ENCODE measurements around the gene SDCBP2. TPM values are rescaled to one million over a fixed set of nuclear protein-coding genes. Genes with fewer than 3 reads are reported as not detected.

The SDCBP2 gene
- total and polyA plus RNA-seq, 7 experiments from 2014 or later: 1.0 to 3.6 (median 1.4) TPM

DNA sequence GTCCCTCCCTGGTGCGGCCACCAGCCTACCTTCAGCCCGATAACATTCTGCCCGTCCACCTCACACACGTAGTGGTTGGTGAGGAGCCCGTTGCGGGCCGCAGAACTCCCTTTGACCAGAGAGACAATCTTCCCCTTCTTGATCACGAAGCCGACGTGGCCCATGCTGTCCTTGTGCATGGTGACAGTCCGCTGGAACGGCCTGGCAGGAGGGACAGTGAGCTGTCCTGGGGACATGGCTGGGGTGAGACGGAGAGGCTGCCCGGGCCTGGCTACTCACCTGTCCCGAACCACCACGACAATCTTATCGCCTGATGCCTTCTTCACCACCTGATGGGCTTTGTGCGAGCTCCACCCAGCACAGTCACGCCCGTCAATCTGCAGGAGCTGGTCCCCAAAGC lies 16.6 kb downstream of the SDCBP2 start:
- DNase-seq: no peak
- CTCF ChIA-PET: interaction anchor here (0.5 to 1.7 kb wide), 10 partner anchors 9 to 156 kb away, joined by 3 to 17 read pairs (median 3); partner anchors contain the start of gene SNPH

DNA sequence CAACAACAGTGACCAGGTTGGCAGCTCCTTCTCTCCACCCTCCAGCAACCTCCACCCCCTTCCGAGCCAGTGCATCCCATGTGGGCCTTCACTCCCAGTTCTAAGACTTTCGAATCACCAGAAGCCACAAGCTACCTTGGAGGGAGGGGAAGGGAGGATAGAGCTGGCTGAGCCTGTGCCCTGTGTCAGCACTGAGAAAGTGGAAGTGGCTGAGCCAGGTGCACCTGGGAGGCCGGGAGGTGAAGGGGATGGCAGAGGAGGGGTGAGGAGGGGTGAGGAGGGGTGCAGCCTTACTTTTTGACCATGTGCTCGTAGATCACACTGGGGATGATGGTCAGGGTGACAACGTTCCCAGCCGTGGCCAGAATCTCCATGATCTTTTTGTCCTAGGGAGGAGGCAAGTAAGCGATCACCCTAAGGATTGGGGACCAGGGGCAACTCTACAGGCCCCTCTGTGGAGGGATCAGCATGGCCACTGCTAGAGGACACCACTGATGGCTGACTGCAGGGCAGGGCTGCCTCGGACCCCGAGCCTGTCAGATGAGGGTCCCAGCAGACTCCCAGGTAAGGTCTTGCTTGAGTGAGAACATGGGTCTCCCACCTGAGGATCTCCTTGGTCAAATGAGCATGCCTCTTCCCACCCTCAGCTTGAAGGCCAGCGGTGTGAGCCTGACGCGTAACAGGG lies 18.3 kb downstream of the SDCBP2 start:
- H3K4me1 ChIP-seq (ENCODE audit: control insufficient read depth in 2 of 2, insufficient read depth in 2 of 2, low read length in 2 of 2): peaks cover 5 to 7% of the 10 kb centered on the region in 2 donors
- DNase-seq: no peak
- Mint-ChIP-seq H3K27ac (peak overlapping the region in 3 of 9 donors; percentile 56 to 67 (median 65)), H3K36me3 (no peaks in the 10 kb centered on the region), H3K9me3 (no peaks in the 10 kb centered on the region), H3K4me1 (peaks cover 0 to 6% (median 4%) of the 10 kb centered on the region in 7 donors), H3K27me3 (no peaks in the 10 kb centered on the region), H3K4me3 (no peak overlapping the region)
- no peaks in the 10 kb centered on the region for H3K27me3 ChIP-seq (ENCODE audit: control insufficient read depth in 2 of 2, insufficient read depth in 2 of 2, low read length in 2 of 2)
- no peak overlapping the region for H3K27ac ChIP-seq (ENCODE audit: low read depth, low read length)
- no peaks in the 10 kb centered on the region for H3K9me3 ChIP-seq (ENCODE audit: control insufficient read depth in 2 of 3, low read length in 3 of 3)
- no peak for ATAC-seq
- peaks cover 0 to 22% (median 0%) of the 10 kb centered on the region in 3 experiments for H3K36me3 ChIP-seq (ENCODE audit: control insufficient read depth in 2 of 3, insufficient read depth in 3 of 3, low read length in 3 of 3)
- ChIA-PET CTCF (interaction anchor here (1.1 kb wide), 2 partner anchors 10 to 128 kb away, joined by 3 read pairs; no protein-coding TSS in a partner anchor), POLR2A (interaction anchor here (1.1 to 1.4 kb wide), 2 partner anchors 20 to 128 kb away, joined by 3 read pairs; no protein-coding TSS in a partner anchor)
- H3K4me3 ChIP-seq (ENCODE audit: low read length): no peak overlapping the region
- intact Hi-C loops (cut with micrococcal nuclease): loop anchor here in 1 of 2 donors (5.0 kb wide), 1 partner anchor 467 kb away; no protein-coding TSS in a partner anchor

More for the DNA sequence above, 16.6 kb downstream of the SDCBP2 start:
- peaks cover 0 to 5% (median 0%) of the 10 kb centered on the region in 3 experiments for H3K36me3 ChIP-seq (ENCODE audit: control insufficient read depth in 2 of 3, insufficient read depth in 3 of 3, low read length in 3 of 3)
- Mint-ChIP-seq H3K27ac (peak overlapping the region in 1 of 9 donors; percentile 46), H3K27me3 (no peaks in the 10 kb centered on the region), H3K4me1 (peaks cover 0 to 7% (median 4%) of the 10 kb centered on the region in 7 donors), H3K36me3 (peaks cover 0 to 2% (median 0%) of the 10 kb centered on the region in 5 donors), H3K9me3 (no peaks in the 10 kb centered on the region), H3K4me3 (no peak overlapping the region)
- H3K27me3 ChIP-seq (ENCODE audit: control insufficient read depth in 2 of 2, insufficient read depth in 2 of 2, low read length in 2 of 2): no peaks in the 10 kb centered on the region
- H3K27ac ChIP-seq (ENCODE audit: low read depth, low read length): no peak overlapping the region
- H3K4me3 ChIP-seq (ENCODE audit: low read length): no peak overlapping the region
- no peaks in the 10 kb centered on the region for H3K9me3 ChIP-seq (ENCODE audit: control insufficient read depth in 2 of 3, low read length in 3 of 3)
- no peak for ATAC-seq
- H3K4me1 ChIP-seq (ENCODE audit: control insufficient read depth in 2 of 2, insufficient read depth in 2 of 2, low read length in 2 of 2): peaks cover 5 to 7% of the 10 kb centered on the region in 2 donors
- intact Hi-C loops (cut with micrococcal nuclease): loop anchor here in 1 of 2 donors (5.0 kb wide), 1 partner anchor 465 kb away; no protein-coding TSS in a partner anchor
- POLR2A ChIA-PET: interaction anchor here (1.2 kb wide), 1 partner anchor 123 kb away, joined by 3 read pairs; no protein-coding TSS in a partner anchor

DNA sequence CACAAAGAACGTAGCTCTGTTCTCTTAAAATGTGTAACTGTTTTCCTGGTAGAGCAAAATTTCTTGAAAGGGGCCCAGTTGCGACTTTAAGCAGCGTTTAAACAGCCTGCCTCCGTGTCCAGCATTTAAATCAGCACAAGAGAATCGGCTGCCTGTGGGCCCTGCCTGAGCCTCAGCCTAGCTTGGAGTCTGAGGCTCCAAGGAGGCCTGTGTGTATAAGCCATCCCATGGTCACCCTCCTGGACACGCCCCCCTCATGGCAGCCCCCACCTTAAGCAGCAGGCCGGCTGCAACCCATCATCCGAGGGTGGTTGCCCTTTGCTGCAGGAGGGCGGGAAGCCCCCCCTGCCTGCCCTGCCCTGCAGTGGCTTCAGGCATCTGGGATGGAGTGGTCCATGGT lies 18.9 kb downstream of the SDCBP2 start:
- Histone ChIP-seq H3K9me3 (ENCODE audit: control insufficient read depth in 2 of 3, low read length in 3 of 3) (no peaks in the 10 kb centered on the region), H3K27me3 (ENCODE audit: control insufficient read depth in 2 of 2, insufficient read depth in 2 of 2, low read length in 2 of 2) (no peaks in the 10 kb centered on the region), H3K36me3 (ENCODE audit: control insufficient read depth in 2 of 3, insufficient read depth in 3 of 3, low read length in 3 of 3) (peaks cover 0 to 27% (median 0%) of the 10 kb centered on the region in 3 experiments), H3K4me1 (ENCODE audit: control insufficient read depth in 2 of 2, insufficient read depth in 2 of 2, low read length in 2 of 2) (peaks cover 5 to 7% of the 10 kb centered on the region in 2 donors), H3K4me3 (ENCODE audit: low read length) (no peak overlapping the region), H3K27ac (ENCODE audit: low read depth, low read length) (no peak overlapping the region)
- peaks cover 0 to 8% (median 4%) of the 10 kb centered on the region in 7 donors for H3K4me1 Mint-ChIP-seq
- H3K36me3 Mint-ChIP-seq: peaks cover 0 to 3% (median 2%) of the 10 kb centered on the region in 5 donors
- ATAC-seq (no peak), DNase-seq (no peak)
- no peaks in the 10 kb centered on the region for H3K9me3 Mint-ChIP-seq
- ChIA-PET POLR2A (interaction anchor here (1.1 to 1.4 kb wide), 2 partner anchors 20 to 128 kb away, joined by 3 read pairs; no protein-coding TSS in a partner anchor), CTCF (interaction anchor here (1.1 kb wide), 2 partner anchors 9 to 129 kb away, joined by 3 read pairs; no protein-coding TSS in a partner anchor)
- peak overlapping the region in 1 of 9 donors; percentile 38 for H3K27ac Mint-ChIP-seq
- no peaks in the 10 kb centered on the region for H3K27me3 Mint-ChIP-seq
- no peak overlapping the region for H3K4me3 Mint-ChIP-seq
- intact Hi-C loops (cut with micrococcal nuclease): loop anchor here in 1 of 2 donors (5.0 kb wide), 1 partner anchor 467 kb away; no protein-coding TSS in a partner anchor

DNA sequence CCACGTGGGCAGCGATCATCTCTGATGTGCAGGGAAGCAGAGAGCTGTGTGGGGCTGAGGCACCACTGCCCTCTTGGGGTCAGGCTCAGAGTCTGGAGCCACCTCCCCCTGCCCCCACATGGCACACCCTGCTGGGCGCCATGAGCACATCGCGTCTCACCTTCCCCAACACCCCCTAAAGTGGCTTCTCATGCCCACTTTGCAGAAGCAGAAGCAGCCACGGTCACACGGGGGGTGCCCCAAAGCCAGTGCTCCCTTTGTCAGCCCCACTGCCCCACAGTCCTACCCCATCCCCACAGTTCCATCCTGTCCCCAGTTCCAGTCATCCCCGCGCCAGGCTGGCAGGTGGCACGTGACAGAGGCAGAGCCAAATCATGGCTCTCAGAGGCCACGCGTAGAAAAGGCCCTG lies 19.5 kb downstream of the SDCBP2 start:
- intact Hi-C loops (cut with micrococcal nuclease): no loop called here
- ATAC-seq (no peak), DNase-seq (no peak)
- no peaks in the 10 kb centered on the region for H3K27me3 Mint-ChIP-seq
- peaks cover 0 to 7% (median 3%) of the 10 kb centered on the region in 5 donors for H3K36me3 Mint-ChIP-seq
- H3K4me3 Mint-ChIP-seq: no peak overlapping the region
- H3K27ac ChIP-seq (ENCODE audit: low read depth, low read length): no peak overlapping the region
- peak overlapping the region in 4 of 9 donors; percentile 11 to 87 (median 46) for H3K27ac Mint-ChIP-seq
- POLR2A ChIA-PET: interaction anchor here (1.1 to 1.4 kb wide), 2 partner anchors 19 to 129 kb away, joined by 3 read pairs; no protein-coding TSS in a partner anchor
- peaks cover 0 to 34% (median 0%) of the 10 kb centered on the region in 3 experiments for H3K36me3 ChIP-seq (ENCODE audit: control insufficient read depth in 2 of 3, insufficient read depth in 3 of 3, low read length in 3 of 3)
- no peak overlapping the region for H3K4me3 ChIP-seq (ENCODE audit: low read length)
- no peaks in the 10 kb centered on the region for H3K9me3 Mint-ChIP-seq
- peaks cover 5 to 7% of the 10 kb centered on the region in 2 donors for H3K4me1 ChIP-seq (ENCODE audit: control insufficient read depth in 2 of 2, insufficient read depth in 2 of 2, low read length in 2 of 2)
- peaks cover 0 to 8% (median 4%) of the 10 kb centered on the region in 7 donors for H3K4me1 Mint-ChIP-seq
- CTCF ChIA-PET: interaction anchor here (1.1 kb wide), 1 partner anchor 8 kb away, joined by 3 read pairs; no protein-coding TSS in a partner anchor
- no peaks in the 10 kb centered on the region for H3K27me3 ChIP-seq (ENCODE audit: control insufficient read depth in 2 of 2, insufficient read depth in 2 of 2, low read length in 2 of 2)
- no peaks in the 10 kb centered on the region for H3K9me3 ChIP-seq (ENCODE audit: control insufficient read depth in 2 of 3, low read length in 3 of 3)

DNA sequence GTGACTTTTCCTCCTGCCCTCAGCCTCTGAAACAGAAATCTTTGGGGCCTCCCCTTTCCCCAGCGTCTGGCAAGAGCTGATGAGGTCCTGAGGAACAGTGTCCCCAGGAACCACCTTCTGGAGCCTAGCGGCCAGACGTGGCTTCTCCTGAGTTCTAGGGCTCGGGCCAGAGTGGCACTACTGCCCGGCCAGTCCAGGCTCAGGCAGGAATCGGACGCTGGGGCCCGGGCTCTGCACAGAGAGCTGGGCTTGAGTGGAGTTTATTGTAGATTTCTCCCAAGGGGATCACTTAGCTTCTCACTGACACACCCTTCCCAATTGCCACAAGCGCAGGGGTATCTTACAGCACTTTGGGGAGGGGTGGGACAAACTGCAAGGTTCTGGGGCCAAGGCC lies 20.2 kb downstream of the SDCBP2 start:
- Histone ChIP-seq H3K4me3 (ENCODE audit: low read length) (no peak overlapping the region), H3K27ac (ENCODE audit: low read depth, low read length) (no peak overlapping the region), H3K36me3 (ENCODE audit: control insufficient read depth in 2 of 3, insufficient read depth in 3 of 3, low read length in 3 of 3) (peaks cover 0 to 41% (median 0%) of the 10 kb centered on the region in 3 experiments), H3K4me1 (ENCODE audit: control insufficient read depth in 2 of 2, insufficient read depth in 2 of 2, low read length in 2 of 2) (peaks cover 4 to 6% of the 10 kb centered on the region in 2 donors), H3K9me3 (ENCODE audit: control insufficient read depth in 2 of 3, low read length in 3 of 3) (no peaks in the 10 kb centered on the region), H3K27me3 (ENCODE audit: control insufficient read depth in 2 of 2, insufficient read depth in 2 of 2, low read length in 2 of 2) (no peaks in the 10 kb centered on the region)
- no peak overlapping the region for H3K4me3 Mint-ChIP-seq
- H3K9me3 Mint-ChIP-seq: no peaks in the 10 kb centered on the region
- H3K27ac Mint-ChIP-seq: peak overlapping the region in 4 of 9 donors; percentile 21 to 51 (median 45)
- H3K36me3 Mint-ChIP-seq: peaks cover 0 to 13% (median 3%) of the 10 kb centered on the region in 5 donors
- no peaks in the 10 kb centered on the region for H3K27me3 Mint-ChIP-seq
- DNase-seq (no peak), ATAC-seq (no peak)
- ChIA-PET CTCF (no interaction called here), POLR2A (no interaction called here)
- H3K4me1 Mint-ChIP-seq: peaks cover 0 to 7% (median 1%) of the 10 kb centered on the region in 7 donors
- intact Hi-C loops (cut with micrococcal nuclease): no loop called here

DNA sequence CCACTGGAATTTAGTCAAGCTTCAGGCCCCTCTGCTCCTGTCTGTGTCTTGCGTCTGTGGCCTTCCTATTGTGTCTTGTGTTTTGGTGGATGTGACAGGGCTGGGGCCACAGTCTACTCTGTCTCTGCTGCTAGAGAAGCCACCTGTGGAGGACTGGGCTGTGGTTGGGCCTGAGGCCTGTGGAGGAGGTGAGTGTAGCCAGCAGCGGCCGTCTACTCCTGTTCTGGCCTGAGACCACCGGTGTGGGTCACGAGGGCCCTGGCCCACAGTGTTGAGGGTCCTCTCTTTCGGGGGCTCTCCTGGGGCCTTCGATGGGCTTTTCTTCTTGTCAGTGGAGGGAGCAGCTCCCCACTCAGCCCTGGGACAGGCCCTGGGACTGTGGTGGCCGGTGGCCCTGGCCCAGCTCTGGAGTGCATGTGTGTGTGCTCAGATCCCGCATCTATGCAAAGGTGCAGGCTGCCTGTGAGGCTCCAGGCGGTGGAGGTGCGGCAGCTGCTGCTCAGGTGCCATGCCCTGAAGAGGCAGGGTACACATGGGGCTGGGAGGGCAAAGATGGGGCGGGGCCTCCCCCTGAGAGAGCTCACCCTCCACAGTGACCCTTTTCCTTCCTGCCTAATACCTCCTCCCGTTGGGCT lies 20.8 kb downstream of the SDCBP2 start:
- Mint-ChIP-seq H3K9me3 (no peaks in the 10 kb centered on the region), H3K4me3 (no peak overlapping the region), H3K27me3 (no peaks in the 10 kb centered on the region), H3K27ac (peak overlapping the region in 4 of 9 donors; percentile 17 to 62 (median 46)), H3K4me1 (peaks cover 0 to 4% (median 0%) of the 10 kb centered on the region in 7 donors), H3K36me3 (peaks cover under 1 to 15% (median 3%) of the 10 kb centered on the region in 5 donors)
- ATAC-seq (no peak), DNase-seq (no peak)
- no peaks in the 10 kb centered on the region for H3K9me3 ChIP-seq (ENCODE audit: control insufficient read depth in 2 of 3, low read length in 3 of 3)
- no peak overlapping the region for H3K27ac ChIP-seq (ENCODE audit: low read depth, low read length)
- ChIA-PET POLR2A (no interaction called here), CTCF (no interaction called here)
- H3K27me3 ChIP-seq (ENCODE audit: control insufficient read depth in 2 of 2, insufficient read depth in 2 of 2, low read length in 2 of 2): no peaks in the 10 kb centered on the region
- peaks cover 0 to 46% (median 0%) of the 10 kb centered on the region in 3 experiments for H3K36me3 ChIP-seq (ENCODE audit: control insufficient read depth in 2 of 3, insufficient read depth in 3 of 3, low read length in 3 of 3)
- intact Hi-C loops (cut with micrococcal nuclease): no loop called here
- peaks cover 0 to 1% of the 10 kb centered on the region in 2 donors for H3K4me1 ChIP-seq (ENCODE audit: control insufficient read depth in 2 of 2, insufficient read depth in 2 of 2, low read length in 2 of 2)
- H3K4me3 ChIP-seq (ENCODE audit: low read length): no peak overlapping the region
